ENCODE data around the gene SLC37A2.

Gene SLC37A2

DNA sequence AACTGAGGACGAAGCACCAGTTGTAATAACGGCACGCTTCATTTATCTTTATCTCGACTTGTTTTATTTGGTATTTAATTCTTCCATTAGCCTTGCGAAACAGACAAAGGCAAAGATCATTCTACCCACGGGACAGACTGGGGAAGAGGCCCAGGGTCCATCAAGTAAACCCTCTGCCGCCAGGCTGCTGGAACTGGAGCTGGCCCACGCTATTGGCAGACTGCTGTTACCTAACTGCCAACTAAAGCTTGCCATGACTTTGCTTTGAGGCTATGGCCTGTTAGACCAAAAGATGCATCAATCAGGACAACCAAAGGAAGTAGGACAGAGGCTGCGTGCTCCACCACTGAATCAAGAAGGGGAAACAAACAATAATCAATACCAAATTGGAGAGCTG lies 49.1 kb downstream of the SLC37A2 start:
- DNase-seq = no peak

DNA sequence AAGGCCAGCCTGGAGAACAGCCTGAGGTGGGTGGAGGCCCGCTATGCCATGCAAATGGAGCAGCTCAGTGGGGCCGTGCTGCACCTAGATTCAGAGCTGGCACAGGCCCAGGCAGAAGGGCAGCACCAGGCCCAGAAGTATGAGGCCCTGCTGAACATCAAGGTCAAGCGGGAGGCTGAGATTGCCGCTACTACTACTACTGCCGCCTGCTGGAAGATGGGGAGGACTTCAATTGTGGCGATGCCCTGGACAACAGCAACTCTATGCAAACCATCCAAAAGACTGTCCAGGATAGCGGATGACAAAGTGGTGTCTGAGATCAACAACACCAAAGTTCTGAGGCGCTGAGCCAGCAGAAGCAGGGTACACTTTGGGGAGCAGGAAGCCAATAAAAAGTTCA lies 51.4 kb downstream of the SLC37A2 start:
- DNase-seq = no peak

DNA sequence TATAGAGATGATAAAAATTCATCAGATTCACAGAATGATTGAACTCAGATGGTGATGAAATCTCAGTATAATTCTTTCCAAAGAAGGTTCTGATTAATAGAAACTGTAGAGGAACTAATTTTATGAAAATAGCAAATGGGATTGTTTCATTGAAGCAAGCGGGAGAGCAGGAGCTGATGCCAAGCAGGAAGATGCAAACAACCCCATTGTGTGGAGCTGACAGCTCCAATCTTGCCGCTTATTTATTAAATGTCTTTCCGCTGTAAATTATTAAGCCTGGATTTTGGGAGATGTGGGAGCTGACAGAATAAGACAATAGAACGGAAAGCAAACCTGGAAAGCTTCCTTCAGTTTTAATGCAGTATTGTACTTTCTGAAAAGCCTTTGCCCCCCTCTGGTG lies 54.3 kb downstream of the SLC37A2 start:
- no peak for DNase-seq

DNA sequence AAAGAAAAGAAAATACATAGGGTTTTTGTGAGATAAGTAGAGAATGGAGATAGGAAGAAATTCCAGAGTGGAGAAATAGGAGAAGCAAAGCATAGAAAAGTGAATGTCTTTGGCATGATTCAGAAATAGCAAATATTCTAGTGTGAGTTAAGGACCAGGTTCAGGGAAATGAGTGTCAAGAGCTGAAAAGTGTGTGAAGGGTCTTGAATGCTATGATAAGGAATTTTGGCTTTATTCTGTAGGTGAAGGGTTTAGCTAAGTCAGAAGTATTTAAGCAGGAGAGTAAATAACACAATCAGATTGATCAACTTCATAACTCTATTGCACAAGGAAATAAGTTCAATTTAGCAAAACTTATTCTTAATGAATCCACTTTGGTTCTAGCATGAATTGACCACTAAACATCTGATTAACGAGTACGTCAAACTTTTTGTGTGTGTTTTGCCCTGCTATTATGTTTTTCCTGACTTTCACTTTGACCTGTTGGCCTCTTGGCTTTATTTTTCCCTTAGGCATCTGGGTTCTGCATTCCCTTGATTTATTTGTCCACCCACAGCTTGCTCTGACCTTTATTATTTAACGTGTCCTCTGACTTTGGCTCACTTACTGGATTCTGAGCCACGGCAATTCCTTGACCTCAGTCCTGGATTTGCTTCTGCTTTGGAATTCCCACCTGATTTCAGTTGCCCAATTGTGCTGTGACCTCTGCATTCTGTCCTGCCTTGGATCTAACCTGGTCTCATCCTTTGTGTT lies 60.3 kb downstream of the SLC37A2 start:
- no peak for DNase-seq

DNA sequence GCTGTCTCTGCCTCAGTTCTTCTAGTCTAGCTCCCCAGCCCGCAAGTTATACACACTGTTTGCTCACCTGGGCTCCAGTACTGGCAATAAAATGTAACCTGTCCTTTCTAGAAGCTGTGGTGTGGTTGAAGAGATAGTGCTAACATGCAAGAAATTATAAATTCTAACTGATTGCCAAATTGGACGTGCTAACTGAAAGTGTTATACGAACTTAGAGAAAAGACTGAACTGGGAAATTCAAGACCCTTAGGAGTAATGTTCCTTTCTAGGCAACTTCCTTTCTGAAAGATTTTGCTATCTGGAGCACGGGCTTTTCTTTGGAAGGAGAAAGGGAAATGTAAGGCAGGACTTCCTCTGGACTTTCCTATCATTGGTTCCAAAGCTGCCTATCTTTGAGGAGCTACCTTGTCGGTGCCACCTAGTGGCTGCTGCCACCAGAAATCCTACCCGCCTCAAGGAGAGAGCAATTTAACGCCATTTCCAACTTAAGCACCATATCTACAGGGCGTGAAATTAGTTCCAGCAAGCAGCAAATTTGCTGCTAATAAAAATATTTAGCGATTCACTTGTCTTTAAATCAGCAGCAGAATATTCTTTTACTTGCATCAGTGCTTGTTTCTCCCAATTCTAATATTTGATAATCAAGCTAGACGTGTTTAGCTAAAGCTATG lies 61.0 kb downstream of the SLC37A2 start:
- peak; percentile 49 for DNase-seq

DNA sequence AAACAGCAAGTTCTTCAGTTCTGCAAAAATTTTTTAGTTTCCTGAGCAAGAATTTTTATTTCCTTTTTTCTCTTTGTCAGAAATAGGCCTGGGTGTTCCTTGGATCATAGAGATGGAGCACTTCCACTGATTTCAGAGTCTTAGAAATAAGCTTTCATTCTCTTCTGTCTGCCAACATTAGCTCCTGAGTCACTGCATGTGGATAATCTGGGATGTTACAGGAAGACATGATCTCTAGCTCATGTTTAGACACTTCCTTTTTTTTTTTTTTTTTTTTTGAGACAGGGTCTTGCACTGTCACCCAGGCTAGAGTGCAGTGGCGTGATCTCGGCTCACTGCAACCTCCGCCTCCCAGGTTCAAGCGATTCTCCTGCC lies 61.5 kb downstream of the SLC37A2 start:
- DNase-seq = no peak

DNA sequence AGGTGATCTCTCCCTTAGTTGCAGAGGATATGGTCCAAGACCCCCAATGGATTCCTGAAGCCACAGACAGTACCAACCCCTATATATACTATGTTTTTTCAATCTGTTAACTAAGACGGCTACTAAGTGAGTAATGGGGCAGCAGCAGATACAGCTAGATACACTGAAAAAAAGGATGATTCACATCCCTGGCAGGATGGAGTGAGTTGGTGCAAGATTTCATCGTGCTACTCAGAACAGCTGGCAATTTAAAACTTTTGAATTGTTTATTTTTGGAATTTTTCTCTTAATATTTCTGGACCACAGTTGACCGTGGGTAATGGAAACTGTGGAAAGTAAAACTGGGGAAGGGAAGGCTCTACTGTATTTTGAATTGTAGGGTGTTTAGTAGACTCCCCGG lies 65.3 kb downstream of the SLC37A2 start:
- no peak for DNase-seq

DNA sequence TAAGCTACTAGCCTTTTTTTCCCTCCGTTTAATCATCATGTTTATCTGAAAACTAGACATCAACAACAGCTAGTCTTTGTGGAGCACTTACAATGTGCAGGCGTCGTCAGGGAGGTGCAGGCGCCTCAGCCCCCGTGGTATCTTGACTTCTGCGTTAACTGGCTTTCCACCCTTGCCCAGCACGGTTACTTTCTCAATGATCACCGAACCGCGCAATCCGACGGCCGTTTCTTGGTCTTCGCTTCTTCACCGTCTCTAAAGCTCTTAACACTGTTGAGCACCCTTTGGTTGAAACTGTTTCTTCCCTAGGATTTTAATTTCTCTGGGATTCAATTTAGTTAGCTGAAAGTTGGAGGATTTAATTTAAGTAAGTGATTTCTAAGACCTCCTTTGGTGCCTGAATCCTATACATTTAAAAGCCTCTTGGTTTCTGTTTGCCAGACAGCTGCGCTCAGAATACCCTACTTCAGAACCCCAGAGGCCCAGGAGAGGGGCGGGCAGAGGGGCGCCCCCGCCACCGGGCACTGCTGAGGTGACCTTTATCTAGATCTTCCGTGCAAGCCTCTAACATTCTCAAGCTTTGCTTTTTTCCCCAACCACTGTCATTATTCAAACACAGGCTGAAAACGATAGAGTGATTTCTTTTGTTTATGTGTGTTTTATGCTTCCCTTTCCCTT lies 66.3 kb downstream of the SLC37A2 start:
- no peak for DNase-seq

DNA sequence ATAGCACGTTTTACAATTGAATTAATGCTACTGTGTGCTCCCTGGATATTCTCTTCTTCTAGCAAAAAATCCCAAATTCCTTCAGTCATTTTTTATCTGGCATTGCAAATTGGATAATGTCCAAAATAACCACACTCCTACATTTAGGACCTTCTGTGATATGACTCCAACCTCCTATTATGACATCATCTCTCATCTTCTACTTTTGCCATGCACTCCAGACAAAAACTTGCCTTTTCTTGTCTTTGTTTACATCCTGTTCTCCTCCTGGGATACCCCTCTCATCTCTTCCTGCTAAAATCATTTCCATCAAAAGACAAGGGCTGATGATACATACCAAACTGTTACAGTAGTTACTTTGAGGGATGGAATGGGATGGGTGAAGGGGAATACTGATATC lies 69.0 kb downstream of the SLC37A2 start:
- no peak for DNase-seq

DNA sequence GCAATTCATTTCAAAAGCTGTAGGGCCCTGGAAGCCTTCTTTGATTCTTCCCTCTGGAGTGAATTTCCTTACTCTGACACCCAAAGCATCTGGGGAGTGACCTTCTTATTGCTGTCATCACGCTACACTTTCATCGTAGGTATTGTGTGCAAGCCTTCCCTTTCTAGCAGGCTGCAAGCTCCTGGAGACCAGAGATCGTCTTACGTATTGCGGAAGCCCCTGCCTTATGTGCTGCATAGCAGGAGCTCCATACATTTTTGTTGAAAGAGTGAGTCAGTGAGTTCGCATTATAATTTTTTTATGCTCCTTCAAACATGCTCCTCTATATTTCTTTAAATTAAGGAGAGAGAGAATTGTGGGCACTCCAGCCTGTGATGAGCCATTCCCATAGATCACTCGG lies 69.5 kb downstream of the SLC37A2 start:
- no peak for DNase-seq

DNA sequence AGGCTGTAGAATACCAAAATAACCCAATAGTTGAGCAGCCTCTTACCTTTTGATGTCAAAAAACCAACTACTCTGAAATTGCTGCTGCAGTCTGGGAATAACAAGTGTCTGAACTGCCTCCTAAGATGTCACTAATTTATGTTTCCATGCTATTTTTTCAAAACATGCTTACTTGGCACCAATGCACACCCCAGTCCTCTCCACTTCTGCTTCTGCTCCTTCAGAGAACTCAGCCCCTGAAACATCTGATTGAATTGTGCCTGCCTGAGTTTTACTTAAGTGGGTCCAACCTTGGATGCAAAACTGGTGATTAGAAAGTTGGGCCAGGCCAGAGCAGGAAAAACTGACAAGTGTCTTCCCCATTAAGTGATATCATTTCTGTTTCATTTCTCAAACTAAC lies 72.9 kb downstream of the SLC37A2 start:
- DNase-seq = no peak

DNA sequence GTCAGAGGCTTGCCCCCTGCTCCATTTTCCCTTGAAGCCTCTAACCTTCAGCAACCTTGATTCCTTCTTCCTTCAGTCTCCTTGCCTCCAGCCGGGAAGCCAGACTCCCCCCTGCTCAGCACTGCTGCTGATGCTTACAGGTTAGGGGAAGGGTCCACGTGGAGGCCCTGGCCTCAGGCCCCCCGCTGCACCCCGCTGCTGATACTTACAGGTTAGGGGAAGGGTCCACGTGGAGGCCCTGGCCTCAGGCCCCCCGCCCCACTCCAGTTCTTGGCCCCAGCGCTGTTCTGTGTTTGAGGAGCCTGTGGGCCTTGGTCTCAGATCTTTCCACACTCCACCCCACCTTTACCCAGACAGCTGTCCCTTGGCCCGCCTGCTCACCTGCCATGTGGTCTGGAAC lies 75.9 kb downstream of the SLC37A2 start:
- no peak for DNase-seq

DNA sequence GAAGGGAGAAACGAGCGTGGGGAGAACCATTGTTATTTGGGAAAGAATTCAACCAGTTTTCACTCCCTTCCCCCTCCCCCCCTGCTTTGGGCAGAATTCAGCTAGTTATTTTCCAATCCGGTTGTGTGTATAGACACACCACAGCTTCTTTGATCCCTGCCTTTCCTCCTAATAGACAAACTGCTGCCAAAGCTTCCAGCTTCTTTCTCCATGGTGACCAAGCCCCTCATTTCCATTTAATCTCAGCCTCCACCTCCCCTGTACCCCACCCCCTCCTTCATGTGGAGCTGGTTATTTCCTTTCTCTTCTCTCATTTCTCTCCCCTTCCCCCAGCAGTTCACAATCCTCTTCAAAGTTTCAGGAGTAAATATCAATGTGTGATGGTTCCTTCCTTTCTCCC lies 76.7 kb downstream of the SLC37A2 start:
- no peak for DNase-seq

Data from CD4-positive, alpha-beta T cell treated with Interleukin-17A for 1 hour (primary cell).